ENCODE data around the gene ATP1A1. TPM values are rescaled to one million over a fixed set of nuclear protein-coding genes. Genes with fewer than 3 reads are reported as not detected.

The ATP1A1 gene
- total RNA-seq, 1 experiment from 2014 or later = 239 TPM

DNA sequence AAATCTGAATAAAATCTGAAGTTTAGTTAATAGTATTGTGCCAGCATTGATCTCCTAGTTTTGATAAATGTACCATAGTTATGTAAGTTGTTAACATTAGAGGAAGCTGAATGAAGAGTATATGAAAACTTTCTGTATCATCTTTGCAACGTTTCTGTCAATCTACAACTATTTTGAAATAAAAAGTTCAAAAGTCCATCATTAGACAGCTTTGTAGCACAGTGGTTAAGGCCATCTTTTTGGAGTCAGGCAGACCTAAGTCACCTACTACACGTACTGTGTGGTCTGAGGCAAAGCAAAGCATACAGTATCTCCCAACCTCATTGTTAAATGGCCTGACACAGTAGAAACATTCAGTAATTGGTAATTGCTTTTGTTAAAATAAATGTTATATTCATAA lies 47.9 kb upstream of the ATP1A1 start:
- H3K4me2 ChIP-seq (ENCODE audit: insufficient read depth, insufficient read length, low read length) = no peak overlapping the region
- H3K36me3 Mint-ChIP-seq (ENCODE audit: insufficient read depth in 1 of 3, low read depth in 3 of 3) = no peaks in the 10 kb centered on the region
- no peak overlapping the region for H2BK12ac ChIP-seq (ENCODE audit: insufficient read length, low read depth, low read length)
- no peak overlapping the region for H3K4ac ChIP-seq (ENCODE audit: low read depth, low read length)
- no peak overlapping the region for H3K23ac ChIP-seq (ENCODE audit: insufficient read length, low read depth, low read length)
- peaks cover 3 to 4% of the 10 kb centered on the region in 2 experiments; a peak in 2 of 4 replicates for H3K4me1 Mint-ChIP-seq
- no peak for DNase-seq
- no peak overlapping the region for H4K5ac ChIP-seq (ENCODE audit: insufficient read length, low read depth, low read length)
- H3K18ac ChIP-seq (ENCODE audit: insufficient read length, low read depth, low read length) = no peak overlapping the region
- H3K23me2 ChIP-seq (ENCODE audit: insufficient read length, low read depth, low read length, poor library complexity, severe bottlenecking) = no peaks in the 10 kb centered on the region
- H3T11ph ChIP-seq (ENCODE audit: low read length) = no peak overlapping the region
- H3K14ac ChIP-seq (ENCODE audit: insufficient read depth, low read length) = no peak overlapping the region
- H3K4me1 ChIP-seq (ENCODE audit: insufficient read depth, low read length) = no peaks in the 10 kb centered on the region
- no peak overlapping the region for H3K56ac ChIP-seq (ENCODE audit: insufficient read length, low read depth, low read length)
- H3K79me1 ChIP-seq (ENCODE audit: insufficient read depth, low read depth, low read length, poor library complexity, severe bottlenecking) = no peaks in the 10 kb centered on the region
- no peak overlapping the region for H2BK120ac ChIP-seq (ENCODE audit: low read depth, low read length, poor library complexity, severe bottlenecking)
- H3K4me3 Mint-ChIP-seq = no peak overlapping the region
- no peaks in the 10 kb centered on the region for H3K27me3 ChIP-seq (ENCODE audit: insufficient read depth, low read length)
- H2BK15ac ChIP-seq (ENCODE audit: low read depth, low read length) = no peak overlapping the region
- no peak overlapping the region for H2AK5ac ChIP-seq (ENCODE audit: insufficient read length, low read length)
- H3K79me2 ChIP-seq (ENCODE audit: insufficient read depth, low read length) = no peaks in the 10 kb centered on the region
- H2BK20ac ChIP-seq (ENCODE audit: low read depth, low read length, poor library complexity, severe bottlenecking) = no peak overlapping the region
- TF ChIP-seq, protein P1, sequence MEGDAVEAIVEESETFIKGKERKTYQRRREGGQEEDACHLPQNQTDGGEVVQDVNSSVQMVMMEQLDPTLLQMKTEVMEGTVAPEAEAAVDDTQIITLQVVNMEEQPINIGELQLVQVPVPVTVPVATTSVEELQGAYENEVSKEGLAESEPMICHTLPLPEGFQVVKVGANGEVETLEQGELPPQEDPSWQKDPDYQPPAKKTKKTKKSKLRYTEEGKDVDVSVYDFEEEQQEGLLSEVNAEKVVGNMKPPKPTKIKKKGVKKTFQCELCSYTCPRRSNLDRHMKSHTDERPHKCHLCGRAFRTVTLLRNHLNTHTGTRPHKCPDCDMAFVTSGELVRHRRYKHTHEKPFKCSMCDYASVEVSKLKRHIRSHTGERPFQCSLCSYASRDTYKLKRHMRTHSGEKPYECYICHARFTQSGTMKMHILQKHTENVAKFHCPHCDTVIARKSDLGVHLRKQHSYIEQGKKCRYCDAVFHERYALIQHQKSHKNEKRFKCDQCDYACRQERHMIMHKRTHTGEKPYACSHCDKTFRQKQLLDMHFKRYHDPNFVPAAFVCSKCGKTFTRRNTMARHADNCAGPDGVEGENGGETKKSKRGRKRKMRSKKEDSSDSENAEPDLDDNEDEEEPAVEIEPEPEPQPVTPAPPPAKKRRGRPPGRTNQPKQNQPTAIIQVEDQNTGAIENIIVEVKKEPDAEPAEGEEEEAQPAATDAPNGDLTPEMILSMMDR (conservative IDR thresholded peaks at IDR 0.05) = no peak
- H3K9ac ChIP-seq (ENCODE audit: extremely low read depth, insufficient read length, low read length) = no peak overlapping the region
- H3K27ac ChIP-seq (ENCODE audit: insufficient read length, low read depth, low read length) = no peak overlapping the region
- H3K27ac Mint-ChIP-seq = no peak overlapping the region
- H2AFZ ChIP-seq (ENCODE audit: low read length) = no peak overlapping the region
- H3K9me3 ChIP-seq (ENCODE audit: control insufficient read depth, low read depth, low read length) = no peaks in the 10 kb centered on the region
- H3K27me3 Mint-ChIP-seq (ENCODE audit: low read depth) = no peaks in the 10 kb centered on the region
- no peak overlapping the region for H4K8ac ChIP-seq (replicated peaks; ENCODE audit: insufficient read length, low read depth, low read length)
- WGBS (ENCODE audit: extremely low coverage, insufficient read length, low lambda C conversion rate) = no CpG with 5 or more reads among the region's 2 CpGs
- H4K20me1 ChIP-seq (ENCODE audit: control insufficient read depth, insufficient read depth, insufficient read length) = no peaks in the 10 kb centered on the region
- no peak overlapping the region for H2BK5ac ChIP-seq (ENCODE audit: insufficient read length, low read length)
- H4K91ac ChIP-seq (ENCODE audit: insufficient read length, low read depth, low read length) = no peak overlapping the region
- H3K9me3 Mint-ChIP-seq = no peaks in the 10 kb centered on the region

Measured in H9 (cell line).